HEK293 (cell line): ENCODE data around the gene C1orf198.

ENCODE experiments used
- CTCF ChIP-seq: fragments of 450-650 bp; formaldehyde crosslinking; IDR thresholded peaks from 2 replicates; pipeline ENCODE4 v1.5.1; 2016; ENCODE audit warnings: missing biosample characterization, missing genetic modification characterization
- GLI4 ChIP-seq: fragments of 450-650 bp; formaldehyde crosslinking; IDR thresholded peaks from 2 replicates; pipeline ENCODE4 v1.5.1; 2016; ENCODE audit warnings: missing biosample characterization, missing genetic modification characterization
- REPIN1 ChIP-seq: fragments of 450-650 bp; formaldehyde crosslinking; IDR thresholded peaks from 2 replicates; pipeline ENCODE4 v1.5.1; 2017; ENCODE audit warnings: missing biosample characterization, missing genetic modification characterization, low read depth
- SCRT2 ChIP-seq: fragments of 450-650 bp; formaldehyde crosslinking; IDR thresholded peaks from 2 replicates; pipeline ENCODE4 v1.5.1; 2016; ENCODE audit warnings: missing biosample characterization, missing genetic modification characterization
- YY1 ChIP-seq: fragments of 450-650 bp; formaldehyde crosslinking; IDR thresholded peaks from 2 replicates; pipeline ENCODE4 v1.5.1; 2018; ENCODE audit warnings: missing biosample characterization, missing genetic modification characterization
- ZNF311 ChIP-seq: fragments of 450-650 bp; formaldehyde crosslinking; IDR thresholded peaks from 2 replicates; pipeline ENCODE4 v1.5.1; 2017; ENCODE audit warnings: missing biosample characterization, missing genetic modification characterization, borderline replicate concordance
- ZNF416 ChIP-seq: fragments of 450-650 bp; formaldehyde crosslinking; IDR thresholded peaks from 2 replicates; pipeline ENCODE4 v1.5.1; 2016; ENCODE audit warnings: missing biosample characterization, missing genetic modification characterization
- ZNF549 ChIP-seq: fragments of 450-650 bp; IDR thresholded peaks from 2 replicates; pipeline ENCODE4 v1.5.1; 2018; ENCODE audit warnings: missing biosample characterization, missing genetic modification characterization, mild to moderate bottlenecking, inconsistent platforms, moderate library complexity
- TF ChIP-seq, protein P1 (sequence below): fragments of 450-650 bp; IDR thresholded peaks from 2 replicates; pipeline ENCODE4 v1.5.1; 2018; ENCODE audit warnings: missing biosample characterization, mild to moderate bottlenecking, missing genetic modification characterization
- TF ChIP-seq, protein P2 (sequence below): fragments of 450-650 bp; formaldehyde crosslinking; IDR thresholded peaks from 2 replicates; pipeline ENCODE4 v1.5.1; 2017; ENCODE audit warnings: missing biosample characterization, missing genetic modification characterization
- TF ChIP-seq, protein P3 (sequence below): fragments of 450-650 bp; formaldehyde crosslinking; IDR thresholded peaks from 2 replicates; pipeline ENCODE4 v1.5.1; 2016; ENCODE audit warnings: missing biosample characterization, missing genetic modification characterization

DNA sequence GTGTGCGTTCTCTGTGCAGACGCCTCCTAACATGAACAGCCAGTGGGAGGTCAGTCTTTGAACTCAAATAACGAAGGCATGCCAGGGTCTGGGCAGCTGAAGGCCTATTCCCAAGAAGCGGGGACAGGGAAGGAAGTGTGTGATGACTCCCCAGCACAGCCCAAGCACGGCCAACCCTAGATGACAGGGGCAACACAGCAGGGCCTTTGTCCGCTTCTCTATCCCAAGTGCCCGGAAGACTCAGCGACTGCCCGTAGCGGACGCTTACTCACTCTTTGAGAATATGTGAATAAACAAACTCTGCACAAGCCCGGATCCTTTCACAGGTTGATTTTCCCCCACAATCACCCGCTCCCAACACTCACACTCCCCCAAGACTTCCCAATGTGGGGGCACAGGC is 11.2 kb downstream of the C1orf198 start:
- no peak for TF ChIP-seq CTCF
- TF ChIP-seq, protein P1, sequence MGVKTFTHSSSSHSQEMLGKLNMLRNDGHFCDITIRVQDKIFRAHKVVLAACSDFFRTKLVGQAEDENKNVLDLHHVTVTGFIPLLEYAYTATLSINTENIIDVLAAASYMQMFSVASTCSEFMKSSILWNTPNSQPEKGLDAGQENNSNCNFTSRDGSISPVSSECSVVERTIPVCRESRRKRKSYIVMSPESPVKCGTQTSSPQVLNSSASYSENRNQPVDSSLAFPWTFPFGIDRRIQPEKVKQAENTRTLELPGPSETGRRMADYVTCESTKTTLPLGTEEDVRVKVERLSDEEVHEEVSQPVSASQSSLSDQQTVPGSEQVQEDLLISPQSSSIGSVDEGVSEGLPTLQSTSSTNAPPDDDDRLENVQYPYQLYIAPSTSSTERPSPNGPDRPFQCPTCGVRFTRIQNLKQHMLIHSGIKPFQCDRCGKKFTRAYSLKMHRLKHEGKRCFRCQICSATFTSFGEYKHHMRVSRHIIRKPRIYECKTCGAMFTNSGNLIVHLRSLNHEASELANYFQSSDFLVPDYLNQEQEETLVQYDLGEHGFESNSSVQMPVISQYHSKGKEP (tag by site-specific recombination): no peak
- TF ChIP-seq, protein P2, sequence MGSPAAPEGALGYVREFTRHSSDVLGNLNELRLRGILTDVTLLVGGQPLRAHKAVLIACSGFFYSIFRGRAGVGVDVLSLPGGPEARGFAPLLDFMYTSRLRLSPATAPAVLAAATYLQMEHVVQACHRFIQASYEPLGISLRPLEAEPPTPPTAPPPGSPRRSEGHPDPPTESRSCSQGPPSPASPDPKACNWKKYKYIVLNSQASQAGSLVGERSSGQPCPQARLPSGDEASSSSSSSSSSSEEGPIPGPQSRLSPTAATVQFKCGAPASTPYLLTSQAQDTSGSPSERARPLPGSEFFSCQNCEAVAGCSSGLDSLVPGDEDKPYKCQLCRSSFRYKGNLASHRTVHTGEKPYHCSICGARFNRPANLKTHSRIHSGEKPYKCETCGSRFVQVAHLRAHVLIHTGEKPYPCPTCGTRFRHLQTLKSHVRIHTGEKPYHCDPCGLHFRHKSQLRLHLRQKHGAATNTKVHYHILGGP (tag by site-specific recombination): no peak
- no peak for TF ChIP-seq YY1 (tag by site-specific recombination)
- no peak for TF ChIP-seq ZNF311
- TF ChIP-seq, protein P3, sequence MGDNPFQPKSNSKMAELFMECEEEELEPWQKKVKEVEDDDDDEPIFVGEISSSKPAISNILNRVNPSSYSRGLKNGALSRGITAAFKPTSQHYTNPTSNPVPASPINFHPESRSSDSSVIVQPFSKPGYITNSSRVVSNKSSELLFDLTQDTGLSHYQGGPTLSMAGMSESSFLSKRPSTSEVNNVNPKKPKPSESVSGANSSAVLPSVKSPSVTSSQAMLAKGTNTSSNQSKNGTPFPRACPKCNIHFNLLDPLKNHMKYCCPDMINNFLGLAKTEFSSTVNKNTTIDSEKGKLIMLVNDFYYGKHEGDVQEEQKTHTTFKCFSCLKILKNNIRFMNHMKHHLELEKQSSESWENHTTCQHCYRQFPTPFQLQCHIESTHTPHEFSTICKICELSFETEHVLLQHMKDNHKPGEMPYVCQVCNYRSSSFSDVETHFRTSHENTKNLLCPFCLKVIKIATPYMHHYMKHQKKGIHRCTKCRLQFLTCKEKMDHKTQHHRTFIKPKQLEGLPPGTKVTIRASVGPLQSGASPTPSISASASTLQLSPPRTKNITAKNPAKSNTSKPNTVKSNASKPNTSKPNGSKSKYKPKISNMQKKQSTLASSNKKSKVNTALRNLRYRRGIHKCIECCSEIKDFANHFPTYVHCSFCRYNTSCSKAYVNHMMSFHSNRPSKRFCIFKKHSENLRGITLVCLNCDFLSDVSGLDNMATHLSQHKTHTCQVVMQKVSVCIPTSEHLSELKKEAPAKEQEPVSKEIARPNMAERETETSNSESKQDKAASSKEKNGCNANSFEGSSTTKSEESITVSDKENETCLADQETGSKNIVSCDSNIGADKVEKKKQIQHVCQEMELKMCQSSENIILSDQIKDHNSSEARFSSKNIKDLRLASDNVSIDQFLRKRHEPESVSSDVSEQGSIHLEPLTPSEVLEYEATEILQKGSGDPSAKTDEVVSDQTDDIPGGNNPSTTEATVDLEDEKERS (tag by site-specific recombination): no peak
- no peak for TF ChIP-seq SCRT2 (tag by site-specific recombination)
- TF ChIP-seq ZNF549 (tag by site-specific recombination): no peak
- TF ChIP-seq REPIN1 (tag by site-specific recombination): no peak
- TF ChIP-seq GLI4: no peak
- TF ChIP-seq ZNF416 (tag by site-specific recombination): no peak
